ENCODE data around the gene NETO2. TPM values are rescaled to one million over a fixed set of nuclear protein-coding genes. Genes with fewer than 3 reads are reported as not detected.
"Not testable (repeated sequence)": the region's sequence is repeated elsewhere in the genome, so short reads cannot be mapped to it uniquely, and the experiment has no call there.

NETO2 gene, protein sequence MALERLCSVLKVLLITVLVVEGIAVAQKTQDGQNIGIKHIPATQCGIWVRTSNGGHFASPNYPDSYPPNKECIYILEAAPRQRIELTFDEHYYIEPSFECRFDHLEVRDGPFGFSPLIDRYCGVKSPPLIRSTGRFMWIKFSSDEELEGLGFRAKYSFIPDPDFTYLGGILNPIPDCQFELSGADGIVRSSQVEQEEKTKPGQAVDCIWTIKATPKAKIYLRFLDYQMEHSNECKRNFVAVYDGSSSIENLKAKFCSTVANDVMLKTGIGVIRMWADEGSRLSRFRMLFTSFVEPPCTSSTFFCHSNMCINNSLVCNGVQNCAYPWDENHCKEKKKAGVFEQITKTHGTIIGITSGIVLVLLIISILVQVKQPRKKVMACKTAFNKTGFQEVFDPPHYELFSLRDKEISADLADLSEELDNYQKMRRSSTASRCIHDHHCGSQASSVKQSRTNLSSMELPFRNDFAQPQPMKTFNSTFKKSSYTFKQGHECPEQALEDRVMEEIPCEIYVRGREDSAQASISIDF
- 1 to 10 TPM; 3.0 to 3.1 TPM for total RNA-seq

DNA sequence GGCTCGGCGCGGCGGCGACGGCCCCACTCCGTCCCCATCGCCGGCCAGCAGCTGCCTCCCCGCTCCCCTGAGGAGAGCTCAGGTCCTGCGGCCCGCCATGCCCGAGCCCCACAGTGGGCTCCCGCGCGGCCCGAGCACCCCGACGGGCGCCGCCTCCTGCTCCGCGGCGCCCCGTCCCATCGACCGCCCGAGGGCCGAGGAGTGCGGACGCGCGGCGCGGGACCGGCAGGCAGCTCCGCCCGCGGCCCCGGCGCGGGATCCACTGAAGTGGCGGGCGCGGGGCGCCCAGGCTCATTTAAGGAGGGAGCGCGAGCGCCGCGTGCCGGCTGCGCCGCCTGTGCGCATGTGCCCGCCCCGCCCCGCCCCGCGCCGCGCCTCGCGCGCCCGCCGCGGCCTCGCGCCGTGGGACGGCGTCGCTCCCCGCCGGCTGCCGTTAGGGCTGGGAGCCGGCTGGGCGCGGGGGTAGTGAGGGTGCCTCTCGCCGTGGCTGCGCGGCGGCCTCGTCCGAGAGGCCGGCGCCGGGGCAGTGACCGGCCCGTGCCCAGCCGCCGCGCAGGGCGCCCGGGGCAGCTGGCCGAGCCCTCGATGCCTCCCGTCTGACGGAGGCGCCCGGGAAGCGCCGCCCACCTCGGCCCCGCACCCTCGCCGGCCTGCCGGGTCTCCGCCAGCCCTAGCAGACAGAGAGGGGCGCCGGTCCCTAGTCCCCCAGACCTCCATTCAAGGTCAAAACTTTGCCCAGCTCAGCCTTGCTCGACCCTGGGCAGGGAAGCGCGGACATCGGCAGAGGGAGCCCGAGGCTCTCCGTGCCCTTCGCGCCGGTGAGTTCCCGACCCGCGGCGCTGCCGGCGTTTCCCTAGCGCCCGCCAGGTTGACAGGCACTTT, at the start of gene NETO2:
TSS of gene NETO2 (minus strand) at position 269 of the 882 bp plus-strand sequence. CDS start 333 bp downstream, outside the sequence.
- intact Hi-C loops (cut with DNase I), result loop anchor here (10.0 kb wide), 1 partner anchor 1021 kb away; no protein-coding TSS in a partner anchor
- peak within 1 kb of the TSS in 2 of 4 donors; percentile 33 to 34 for H3K27ac ChIP-seq
- 3 to 13% methylated on average over 11 to 95 of the region's 130 CpGs for WGBS, 2 donors

GRCh38 chr16:47182318-47182717, 38.6 kb upstream of the NETO2 start:
- TF ChIP-seq POLR2A (IDR thresholded peaks at IDR 0.05), result no peak
- TF ChIP-seq CTCF (IDR thresholded peaks at IDR 0.05), result no peak
- intact Hi-C loops (cut with DNase I), result no loop called here
- 93 to 95% methylated on average over 3 of the region's 3 CpGs for WGBS, 2 donors
- H3K27ac ChIP-seq, result no peak overlapping the region
- ATAC-seq (no peak), DNase-seq (no peak)
- H3K36me3 ChIP-seq (replicated peaks in 1 of 2; ENCODE audit: insufficient read depth in 1 of 2, low read depth in 2 of 2), result no peaks in the 10 kb centered on the region
- H3K9me3 ChIP-seq, result peaks cover 0 to 5% (median 0%) of the 10 kb centered on the region in 3 donors
- H3K4me3 ChIP-seq, result no peak overlapping the region
- H3K4me1 ChIP-seq, result no peaks in the 10 kb centered on the region
- no peaks in the 10 kb centered on the region for H3K27me3 ChIP-seq

More for the DNA sequence above, at the start of gene NETO2:
- H3K4me3 ChIP-seq, result peak within 1 kb of the TSS in 1 of 2 donors; percentile 25
- no peak for TF ChIP-seq POLR2A (IDR thresholded peaks at IDR 0.05)
- peak; percentile 12 to 42 (median 36) for TF ChIP-seq CTCF (IDR thresholded peaks at IDR 0.05)
- H3K9me3 ChIP-seq, result no peaks in the 10 kb centered on the region
- DNase-seq (peak; percentile 25 to 58 (median 48)), ATAC-seq (peak; percentile 64)
- no peaks in the 10 kb centered on the region for H3K27me3 ChIP-seq
- H3K4me1 ChIP-seq, result peaks cover 22% of the 10 kb centered on the region
- no peaks in the 10 kb centered on the region for H3K36me3 ChIP-seq (replicated peaks in 1 of 2; ENCODE audit: insufficient read depth in 1 of 2, low read depth in 2 of 2)

DNA sequence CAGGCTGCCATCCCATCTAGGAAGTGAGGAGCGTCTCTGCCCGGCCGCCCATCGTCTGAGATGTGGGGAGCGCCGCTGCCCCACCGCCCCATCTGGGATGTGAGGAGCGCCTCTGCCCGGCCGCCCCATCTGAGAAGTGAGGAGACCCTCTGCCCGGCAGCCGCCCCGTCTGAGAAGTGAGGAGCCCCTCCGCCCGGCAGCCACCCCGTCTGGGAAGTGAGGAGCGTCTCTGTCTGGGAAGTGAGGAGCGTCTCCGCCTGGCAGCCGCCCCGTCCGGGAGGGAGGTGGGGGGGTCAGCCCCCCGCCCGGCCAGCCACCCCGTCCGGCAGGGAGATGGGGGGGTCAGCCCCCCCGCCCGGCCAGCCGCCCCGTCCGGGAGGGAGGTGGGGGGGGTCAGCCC, 37.3 kb upstream of the NETO2 start:
- DNase-seq; intact Hi-C loops (cut with DNase I); H3K27me3 ChIP-seq; H3K4me1 ChIP-seq; H3K4me3 ChIP-seq; H3K27ac ChIP-seq; H3K9me3 ChIP-seq; ATAC-seq; H3K36me3 ChIP-seq (replicated peaks in 1 of 2; ENCODE audit: insufficient read depth in 1 of 2, low read depth in 2 of 2): not testable (repeated sequence)
- 95 to 100% methylated on average over 1 to 12 of the region's 31 CpGs for WGBS, 2 donors

DNA sequence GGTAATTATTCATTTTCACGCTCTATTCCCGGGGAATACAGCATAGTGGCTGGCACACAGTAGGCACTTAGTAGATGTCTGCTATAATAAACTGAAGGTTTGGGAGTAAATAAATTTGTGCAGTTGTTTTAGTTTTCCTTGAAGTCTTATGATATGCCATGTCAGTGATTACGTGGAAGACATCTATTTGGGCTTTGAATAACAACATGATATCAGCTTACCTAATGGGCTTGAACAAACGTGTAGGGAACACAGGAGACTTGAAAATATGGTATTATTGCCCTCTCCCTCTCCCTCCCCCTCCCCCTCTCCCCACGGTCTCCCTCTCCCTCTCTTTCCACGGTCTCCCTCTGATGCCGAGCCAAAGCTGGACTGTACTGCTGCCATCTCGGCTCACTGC, 36.3 kb upstream of the NETO2 start:
- intact Hi-C loops (cut with DNase I), result no loop called here
- H3K4me3 ChIP-seq, result no peak overlapping the region
- DNase-seq, result no peak
- no peaks in the 10 kb centered on the region for H3K4me1 ChIP-seq
- peaks cover 0 to 5% (median 0%) of the 10 kb centered on the region in 3 donors for H3K9me3 ChIP-seq
- TF ChIP-seq CTCF (IDR thresholded peaks at IDR 0.05) (no peak), POLR2A (IDR thresholded peaks at IDR 0.05) (no peak)
- 91% methylated on average over 7 to 8 of the region's 8 CpGs for WGBS, 2 donors
- no peaks in the 10 kb centered on the region for H3K36me3 ChIP-seq (replicated peaks in 1 of 2; ENCODE audit: insufficient read depth in 1 of 2, low read depth in 2 of 2)
- no peak overlapping the region for H3K27ac ChIP-seq
- ATAC-seq, result no peak
- H3K27me3 ChIP-seq, result no peaks in the 10 kb centered on the region

GRCh38 chr16:47175152-47175551, 31.4 kb upstream of the NETO2 start:
- Histone ChIP-seq H3K27me3 (no peaks in the 10 kb centered on the region), H3K36me3 (replicated peaks in 1 of 2; ENCODE audit: insufficient read depth in 1 of 2, low read depth in 2 of 2) (no peaks in the 10 kb centered on the region), H3K4me3 (no peak overlapping the region), H3K4me1 (no peaks in the 10 kb centered on the region), H3K27ac (no peak overlapping the region), H3K9me3 (peaks cover 0 to 2% (median 0%) of the 10 kb centered on the region in 3 donors)
- intact Hi-C loops (cut with DNase I), result no loop called here
- no peak for ATAC-seq
- DNase-seq, result no peak
- no peak for TF ChIP-seq CTCF (IDR thresholded peaks at IDR 0.05)
- no peak for TF ChIP-seq POLR2A (IDR thresholded peaks at IDR 0.05)
